NCI-H2107 treated with DMSO at 0.1 percent for 48 hours (cell line): ENCODE results near the gene SELENOW.

Experiments used
- DNase-seq: peaks from one replicate; lab custom pipeline; 2025; ENCODE audit not compliant: unreplicated experiment; lab: John Stamatoyannopoulos, UW

Gene SELENOW

GRCh38 chr19:47819858-47820257 is 41.4 kb downstream of the SELENOW start:
- DNase-seq, result no peak

- no peak for DNase-seq
Measured at GRCh38 chr19:47820410-47820809, 41.9 kb downstream of the SELENOW start.

GRCh38 chr19:47821460-47822020 is 43.0 kb downstream of the SELENOW start, which contains the start of gene CRX:
CRX (plus strand) TSS chr19:47821937; CDS start chr19:47834444, 12,507 bp downstream.
- DNase-seq, result no peak

- DNase-seq, result no peak
Measured at GRCh38 chr19:47824396-47824795, 45.9 kb downstream of the SELENOW start.

- no peak for DNase-seq
Measured at GRCh38 chr19:47826800-47827199, 48.3 kb downstream of the SELENOW start.

GRCh38 chr19:47832723-47833122 is 54.2 kb downstream of the SELENOW start:
- DNase-seq, result no peak
